ENCODE results near the gene LRP3.

DNA sequence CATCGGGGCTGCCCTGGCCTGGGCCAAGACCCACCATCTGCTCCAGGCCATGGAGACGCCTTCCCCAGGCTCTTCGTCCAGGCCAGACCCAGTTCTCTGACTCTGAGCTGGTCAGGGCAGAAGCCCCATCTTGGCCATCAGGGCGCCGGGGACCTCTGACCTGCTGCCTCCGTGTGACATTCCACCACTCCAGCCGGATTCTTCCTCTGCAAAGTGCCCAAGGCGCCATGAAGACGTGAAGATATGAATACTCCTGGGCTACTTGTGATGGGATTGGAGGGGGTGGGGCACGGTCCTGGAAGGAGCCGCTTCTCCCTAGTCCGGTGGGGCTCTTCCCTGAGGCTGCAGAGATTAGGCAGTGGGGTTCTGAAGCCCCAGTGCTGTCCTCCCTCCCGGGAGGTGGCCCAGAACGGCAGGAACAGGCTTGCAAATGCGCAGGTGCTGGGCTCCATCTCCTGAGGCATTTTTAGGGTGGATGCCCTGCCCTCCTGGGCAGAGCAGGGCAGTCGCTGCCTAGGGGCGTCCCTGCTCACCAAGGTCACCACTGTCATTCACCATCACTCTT lies 57.5 kb downstream of the LRP3 start:
- TF ChIP-seq, protein P1, sequence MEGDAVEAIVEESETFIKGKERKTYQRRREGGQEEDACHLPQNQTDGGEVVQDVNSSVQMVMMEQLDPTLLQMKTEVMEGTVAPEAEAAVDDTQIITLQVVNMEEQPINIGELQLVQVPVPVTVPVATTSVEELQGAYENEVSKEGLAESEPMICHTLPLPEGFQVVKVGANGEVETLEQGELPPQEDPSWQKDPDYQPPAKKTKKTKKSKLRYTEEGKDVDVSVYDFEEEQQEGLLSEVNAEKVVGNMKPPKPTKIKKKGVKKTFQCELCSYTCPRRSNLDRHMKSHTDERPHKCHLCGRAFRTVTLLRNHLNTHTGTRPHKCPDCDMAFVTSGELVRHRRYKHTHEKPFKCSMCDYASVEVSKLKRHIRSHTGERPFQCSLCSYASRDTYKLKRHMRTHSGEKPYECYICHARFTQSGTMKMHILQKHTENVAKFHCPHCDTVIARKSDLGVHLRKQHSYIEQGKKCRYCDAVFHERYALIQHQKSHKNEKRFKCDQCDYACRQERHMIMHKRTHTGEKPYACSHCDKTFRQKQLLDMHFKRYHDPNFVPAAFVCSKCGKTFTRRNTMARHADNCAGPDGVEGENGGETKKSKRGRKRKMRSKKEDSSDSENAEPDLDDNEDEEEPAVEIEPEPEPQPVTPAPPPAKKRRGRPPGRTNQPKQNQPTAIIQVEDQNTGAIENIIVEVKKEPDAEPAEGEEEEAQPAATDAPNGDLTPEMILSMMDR (IDR thresholded peaks at IDR 0.05 in 2 of 3, conservative IDR thresholded peaks at IDR 0.05 in 1 of 3; ENCODE audit: borderline replicate concordance in 1 of 3, insufficient read depth in 1 of 3, low read depth in 2 of 3, low read length in 2 of 3) = no peak
- TF ChIP-seq, protein P2, sequence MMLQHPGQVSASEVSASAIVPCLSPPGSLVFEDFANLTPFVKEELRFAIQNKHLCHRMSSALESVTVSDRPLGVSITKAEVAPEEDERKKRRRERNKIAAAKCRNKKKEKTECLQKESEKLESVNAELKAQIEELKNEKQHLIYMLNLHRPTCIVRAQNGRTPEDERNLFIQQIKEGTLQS (IDR thresholded peaks at IDR 0.05) = no peak
- no peak for TF ChIP-seq SIN3A (IDR thresholded peaks at IDR 0.05; ENCODE audit: low read depth)
- TF ChIP-seq YY1 (IDR thresholded peaks at IDR 0.05; ENCODE audit: extremely low read depth, insufficient replicate concordance, low read depth, low read length) = no peak
- TF ChIP-seq JUND (IDR thresholded peaks at IDR 0.05) = no peak
- TF ChIP-seq EZH2phosphoT487 (IDR thresholded peaks at IDR 0.05; ENCODE audit: borderline replicate concordance) = no peak
- no peak for TF ChIP-seq RAD21 (IDR thresholded peaks at IDR 0.05; ENCODE audit: low read depth)
- no peak for TF ChIP-seq POLR2AphosphoS5 (IDR thresholded peaks at IDR 0.05; ENCODE audit: low read depth, low read length)

All from HCT116 (cell line).